Endothelial cell of umbilical vein (primary cell): ENCODE data around the gene CKAP5. TPM values are rescaled to one million over a fixed set of nuclear protein-coding genes. Genes with fewer than 3 reads are reported as not detected.

Experiments
- BruUV-seq: library from RNA; stranded (reverse); fragments of 400-500 nt; replicated peaks from 2 replicates; lab custom pipeline; 2021; lab: Mats Ljungman, UMichigan
- CTCF ChIA-PET: fragments of 300-600, 350-600 bp; sonication (Branson Sonifier 250); formaldehyde crosslinking; loops from one replicate; lab custom pipeline; 2021; ENCODE audit warnings: antibody characterized with exemption, inconsistent platforms; lab: Charles Lee
- POLR2A ChIA-PET: fragments of 300-600, 350-600 bp; sonication (Branson Sonifier 250); formaldehyde crosslinking; loops from one replicate; lab custom pipeline; 2021; ENCODE audit warnings: antibody characterized with exemption, inconsistent platforms; lab: Charles Lee
- DNase-seq: peaks from one replicate; pipeline ENCODE4 v3.0.0-alpha.2; 2011; ENCODE audit warnings: low read depth, low spot score
- FAIRE-seq: peaks from 2 replicates; lab custom pipeline; 2011; peaks lifted over from hg19 to GRCh38; lab: Jason Lieb, UNC
- H2AFZ ChIP-seq: 2 replicates; pipeline ENCODE4 v1.6.0; 2012; ENCODE audit warnings: low read depth, low read length, control low read depth, inconsistent platforms
- H3K27ac ChIP-seq: 2 replicates; pipeline ENCODE4 v1.5.1; 2011; ENCODE audit warnings: low read depth, mild to moderate bottlenecking, control low read depth, low read length, moderate library complexity; ENCODE audit not compliant: insufficient read depth
- H3K27me3 ChIP-seq, 2 experiments: 2 replicates each; pipeline versions ENCODE4 v1.6.0 to v1.6.1; 2011; ENCODE audit warnings: low read length in 2 of 2, mixed read lengths in 1 of 2; ENCODE audit not compliant: control insufficient read depth in 2 of 2, insufficient read depth in 2 of 2
- H3K36me3 ChIP-seq, 2 experiments: 2 replicates in 1 of 2; 3 replicates in 1 of 2; pipeline ENCODE4 v1.5.1; 2011; ENCODE audit warnings: low read length in 2 of 2, mild to moderate bottlenecking in 1 of 2, moderate library complexity in 1 of 2; ENCODE audit not compliant: control insufficient read depth in 2 of 2, insufficient read depth in 2 of 2; ENCODE audit errors: extremely low read depth in 1 of 2
- H3K4me1 ChIP-seq: 3 replicates; pipeline ENCODE4 v1.5.1; 2011; ENCODE audit warnings: mild to moderate bottlenecking, low read length; ENCODE audit not compliant: control insufficient read depth, insufficient read depth; ENCODE audit errors: extremely low read depth
- H3K4me2 ChIP-seq: 2 replicates; pipeline ENCODE4 v1.6.1; 2011; ENCODE audit warnings: low read length, control low read depth, mixed read lengths; ENCODE audit not compliant: insufficient read depth
- H3K4me3 ChIP-seq, 3 experiments: fragments of 200-600 bp in 1 of 3; sonication (generic), shearing (Covaris generic) in 1 of 3; replicated peaks in 1 of 3; 2 replicates each; pipeline ENCODE4 v1.5.1; 2011 to 2016; ENCODE audit warnings: control low read depth in 3 of 3, low read length in 3 of 3, mild to moderate bottlenecking in 2 of 3, inconsistent platforms in 1 of 3, low read depth in 1 of 3, moderate library complexity in 1 of 3; ENCODE audit not compliant: insufficient read depth in 1 of 3
- H3K79me2 ChIP-seq: 2 replicates; pipeline ENCODE4 v1.6.0; 2012; ENCODE audit warnings: low read length, inconsistent platforms; ENCODE audit not compliant: control insufficient read depth, insufficient read depth
- H3K9ac ChIP-seq: replicated peaks from 2 replicates; pipeline ENCODE3; 2011; ENCODE audit warnings: low read length, control low read depth; ENCODE audit not compliant: insufficient read depth; ENCODE audit errors: extremely low read depth
- H3K9me1 ChIP-seq: replicated peaks from 3 replicates; pipeline ENCODE4 v1.6.0; 2011; ENCODE audit warnings: mild to moderate bottlenecking, low read length; ENCODE audit not compliant: control insufficient read depth, insufficient read depth; ENCODE audit errors: extremely low read depth
- H3K9me3 ChIP-seq: replicated peaks from 2 replicates; pipeline ENCODE4 v1.5.1; 2012; ENCODE audit warnings: low read length, inconsistent platforms; ENCODE audit not compliant: control insufficient read depth, insufficient read depth
- H4K20me1 ChIP-seq: replicated peaks from 2 replicates; pipeline ENCODE3; 2011; ENCODE audit warnings: mild to moderate bottlenecking, low read length; ENCODE audit not compliant: control insufficient read depth, insufficient read depth; ENCODE audit errors: extremely low read depth
- EZH2 ChIP-seq: IDR thresholded peaks from 2 replicates; pipeline ENCODE4 v1.6.1; 2012; ENCODE audit warnings: borderline replicate concordance, low read depth, mild to moderate bottlenecking, moderate library complexity, low read length, inconsistent platforms; ENCODE audit not compliant: severe bottlenecking
- FOS ChIP-seq: IDR thresholded peaks from 2 replicates; pipeline ENCODE4 v1.6.1; 2011; ENCODE audit warnings: mild to moderate bottlenecking, low read length, moderate library complexity, borderline replicate concordance; ENCODE audit not compliant: insufficient read depth
- JUN ChIP-seq: IDR thresholded peaks from 2 replicates; pipeline ENCODE4 v1.6.1; 2011; ENCODE audit warnings: borderline replicate concordance, low read depth; ENCODE audit not compliant: insufficient read length, insufficient read depth
- MYC ChIP-seq: IDR thresholded peaks from one replicate; pipeline ENCODE4 v1.6.1; 2011; ENCODE audit warnings: mild to moderate bottlenecking, low read depth, low read length
- POLR2A ChIP-seq: IDR thresholded peaks from 2 replicates; pipeline ENCODE4 v1.6.1; 2012; ENCODE audit warnings: low read depth, mild to moderate bottlenecking, control low read depth, low read length
- POLR2AphosphoS5 ChIP-seq: IDR thresholded peaks from 2 replicates; pipeline ENCODE4 v1.6.1; 2012; ENCODE audit warnings: low read depth, mild to moderate bottlenecking, control low read depth, low read length, moderate library complexity; ENCODE audit not compliant: insufficient read depth
- dilution Hi-C: fragments of 300-500 bp; cut with MboI; formaldehyde crosslinking; loops from one replicate; pipeline ENCODE4 v1.15.0; 2019; ENCODE audit warnings: low sequenced_read_pairs; ENCODE audit not compliant: extremely low pct_ligation_motif_present
- intact Hi-C: fragments of 100-400 bp; cut with micrococcal nuclease; formaldehyde crosslinking; loops from one replicate; pipeline ENCODE4 v1.10.0; 2022
- polyA plus RNA-seq, 4 experiments: library from polyadenylated mRNA; depleted of rRNA in 3 of 4; stranded (reverse) in 3 of 4; unstranded in 1 of 4; fragments of >200 nt; gene quantifications; 2 replicates each; pipeline versions ENCODE4 v1.2.1 to v1.2.3, GENCODE V29; 2011 to 2012; ENCODE audit warnings: missing spikeins in 1 of 4
- total RNA-seq: library from RNA; stranded (reverse); gene quantifications from 2 replicates; pipeline ENCODE4 v1.2.3, GENCODE V29; 2021
- TF ChIP-seq, protein P1 (sequence below): IDR thresholded peaks from 2 replicates; pipeline ENCODE4 v1.6.1; 2011; ENCODE audit not compliant: insufficient read depth, insufficient read length
- TF ChIP-seq, protein P2 (sequence below), 2 donors: IDR thresholded peaks; 1 replicate in 1 of 2; 2 replicates in 1 of 2; pipeline ENCODE4 v1.5.1; 2011; ENCODE audit warnings: low read length in 2 of 2, mild to moderate bottlenecking in 2 of 2, moderate library complexity in 2 of 2, control low read depth in 1 of 2, inconsistent platforms in 1 of 2, low read depth in 1 of 2; ENCODE audit not compliant: insufficient read depth in 1 of 2; ENCODE audit errors: extremely low read depth in 1 of 2

Gene CKAP5
- total and polyA plus RNA-seq, 2 donors (not counting 3 experiments of a cell fraction or from before 2014, with no cell fraction given), result 47.4 to 138 TPM

DNA sequence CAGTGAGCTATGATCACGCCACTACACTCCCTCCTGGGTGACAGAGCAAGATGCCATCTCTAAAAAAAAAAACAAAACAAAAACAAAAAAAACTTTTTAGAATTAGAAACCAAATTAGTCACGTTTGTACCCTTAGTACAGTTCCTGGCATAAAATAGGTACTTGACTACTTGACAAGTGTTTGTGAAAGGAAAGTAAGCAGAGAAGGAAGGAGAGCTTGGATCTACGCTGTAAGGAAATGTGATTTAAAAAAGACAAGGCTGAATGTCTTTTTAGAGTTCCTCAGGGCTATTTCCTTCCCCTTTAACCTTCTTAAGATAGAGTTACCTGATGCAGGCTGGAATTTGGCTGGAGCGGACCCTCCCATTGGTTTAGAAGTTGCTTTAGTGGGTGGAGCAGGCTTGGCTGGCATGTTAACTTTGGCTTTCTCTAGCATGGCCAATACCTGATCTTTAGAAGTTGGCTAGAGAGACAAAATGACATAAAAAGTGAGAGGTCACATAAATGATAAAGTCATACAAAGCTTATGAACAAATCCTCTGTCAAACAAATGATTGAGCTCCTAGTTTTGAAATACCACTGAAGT is 76.4 kb downstream of the CKAP5 start:
- BruUV-seq, result no TSS peak
- Histone ChIP-seq H3K4me3 (no peak overlapping the region), H3K4me2 (no peak overlapping the region), H3K36me3 (peaks cover 6 to 12% of the 10 kb centered on the region in 2 experiments), H3K9ac (no peak overlapping the region), H3K9me3 (no peaks in the 10 kb centered on the region), H3K27ac (no peak overlapping the region), H3K79me2 (no peaks in the 10 kb centered on the region), H3K9me1 (no peaks in the 10 kb centered on the region), H2AFZ (no peak overlapping the region), H3K4me1 (no peaks in the 10 kb centered on the region), H4K20me1 (no peaks in the 10 kb centered on the region), H3K27me3 (no peaks in the 10 kb centered on the region)
- ChIA-PET POLR2A (no interaction called here), CTCF (interaction anchor here (1.4 kb wide), 1 partner anchor 17 kb away, joined by 4 read pairs; no protein-coding TSS in a partner anchor)
- FAIRE-seq, result no peak
- dilution Hi-C loops (no loop called here), intact Hi-C loops (no loop called here)
- TF ChIP-seq POLR2A, result no peak
- no peak for TF ChIP-seq EZH2
- no peak for TF ChIP-seq POLR2AphosphoS5
- TF ChIP-seq, protein P1, sequence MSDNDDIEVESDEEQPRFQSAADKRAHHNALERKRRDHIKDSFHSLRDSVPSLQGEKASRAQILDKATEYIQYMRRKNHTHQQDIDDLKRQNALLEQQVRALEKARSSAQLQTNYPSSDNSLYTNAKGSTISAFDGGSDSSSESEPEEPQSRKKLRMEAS, result no peak
- TF ChIP-seq, protein P2, sequence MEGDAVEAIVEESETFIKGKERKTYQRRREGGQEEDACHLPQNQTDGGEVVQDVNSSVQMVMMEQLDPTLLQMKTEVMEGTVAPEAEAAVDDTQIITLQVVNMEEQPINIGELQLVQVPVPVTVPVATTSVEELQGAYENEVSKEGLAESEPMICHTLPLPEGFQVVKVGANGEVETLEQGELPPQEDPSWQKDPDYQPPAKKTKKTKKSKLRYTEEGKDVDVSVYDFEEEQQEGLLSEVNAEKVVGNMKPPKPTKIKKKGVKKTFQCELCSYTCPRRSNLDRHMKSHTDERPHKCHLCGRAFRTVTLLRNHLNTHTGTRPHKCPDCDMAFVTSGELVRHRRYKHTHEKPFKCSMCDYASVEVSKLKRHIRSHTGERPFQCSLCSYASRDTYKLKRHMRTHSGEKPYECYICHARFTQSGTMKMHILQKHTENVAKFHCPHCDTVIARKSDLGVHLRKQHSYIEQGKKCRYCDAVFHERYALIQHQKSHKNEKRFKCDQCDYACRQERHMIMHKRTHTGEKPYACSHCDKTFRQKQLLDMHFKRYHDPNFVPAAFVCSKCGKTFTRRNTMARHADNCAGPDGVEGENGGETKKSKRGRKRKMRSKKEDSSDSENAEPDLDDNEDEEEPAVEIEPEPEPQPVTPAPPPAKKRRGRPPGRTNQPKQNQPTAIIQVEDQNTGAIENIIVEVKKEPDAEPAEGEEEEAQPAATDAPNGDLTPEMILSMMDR (IDR thresholded peaks at IDR 0.05; ENCODE audit: extremely low read depth in 1 of 2, insufficient read depth in 1 of 2, low read depth in 1 of 2, low read length in 2 of 2), result no peak
- TF ChIP-seq MYC, result no peak
- TF ChIP-seq JUN, result no peak
- TF ChIP-seq FOS, result no peak
- no peak for DNase-seq
